HG03520 (cell line): ENCODE results near the gene SPOCK1.
"Not testable (repeated sequence)": the region's sequence is repeated elsewhere in the genome, so short reads cannot be mapped to it uniquely, and the experiment has no call there.

Source experiments
- ATAC-seq: cut with Tn5 transposase; IDR thresholded peaks from one replicate; pipeline ENCODE4 v1.9.1; 2021; ENCODE audit warnings: mild to moderate bottlenecking, moderate library complexity; ENCODE audit not compliant: unreplicated experiment

SPOCK1 gene

GRCh38 chr5:136998854-136999357 lies 500.2 kb downstream of the SPOCK1 start:
- no peak for ATAC-seq

GRCh38 chr5:136994154-136994553 lies 505.0 kb downstream of the SPOCK1 start:
- ATAC-seq: no peak

GRCh38 chr5:136992796-136993489 lies 506.2 kb downstream of the SPOCK1 start:
- ATAC-seq: no peak

- no peak for ATAC-seq
Observed at GRCh38 chr5:136985785-136986475, 513.2 kb downstream of the SPOCK1 start.

- no peak for ATAC-seq
Observed at GRCh38 chr5:136984772-136985446, 514.2 kb downstream of the SPOCK1 start.

GRCh38 chr5:136981936-136982335 lies 517.2 kb downstream of the SPOCK1 start:
- ATAC-seq: no peak

GRCh38 chr5:136979131-136979530 lies 520.0 kb downstream of the SPOCK1 start:
- ATAC-seq: no peak

GRCh38 chr5:136963504-136963903 lies 535.6 kb downstream of the SPOCK1 start:
- no peak for ATAC-seq

GRCh38 chr5:136957428-136957827 lies 541.7 kb downstream of the SPOCK1 start:
- ATAC-seq: no peak

- not testable (repeated sequence) for ATAC-seq
Observed at GRCh38 chr5:136954142-136954541, 545.0 kb downstream of the SPOCK1 start.

- ATAC-seq: not testable (repeated sequence)
Observed at GRCh38 chr5:136953346-136954069, 545.6 kb downstream of the SPOCK1 start.

- ATAC-seq: no peak
Observed at GRCh38 chr5:136927571-136927970, 571.6 kb downstream of the SPOCK1 start.

GRCh38 chr5:136926073-136926472 lies 573.1 kb downstream of the SPOCK1 start:
- no peak for ATAC-seq
